ENCODE results near the gene MKLN1. TPM values are rescaled to one million over a fixed set of nuclear protein-coding genes. Genes with fewer than 3 reads are reported as not detected.

MKLN1 gene
- total RNA-seq, 1 experiment from 2014 or later, result 48.5 TPM

GRCh38 chr7:131354390-131354789 is 26.7 kb downstream of the MKLN1 start (continued):
- TF ChIP-seq REST (IDR thresholded peaks at IDR 0.05; ENCODE audit: low read depth) (no peak), RAD21 (IDR thresholded peaks at IDR 0.05; ENCODE audit: low read depth) (no peak)
- TF ChIP-seq, protein P1, sequence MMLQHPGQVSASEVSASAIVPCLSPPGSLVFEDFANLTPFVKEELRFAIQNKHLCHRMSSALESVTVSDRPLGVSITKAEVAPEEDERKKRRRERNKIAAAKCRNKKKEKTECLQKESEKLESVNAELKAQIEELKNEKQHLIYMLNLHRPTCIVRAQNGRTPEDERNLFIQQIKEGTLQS (IDR thresholded peaks at IDR 0.05), result no peak

DNA sequence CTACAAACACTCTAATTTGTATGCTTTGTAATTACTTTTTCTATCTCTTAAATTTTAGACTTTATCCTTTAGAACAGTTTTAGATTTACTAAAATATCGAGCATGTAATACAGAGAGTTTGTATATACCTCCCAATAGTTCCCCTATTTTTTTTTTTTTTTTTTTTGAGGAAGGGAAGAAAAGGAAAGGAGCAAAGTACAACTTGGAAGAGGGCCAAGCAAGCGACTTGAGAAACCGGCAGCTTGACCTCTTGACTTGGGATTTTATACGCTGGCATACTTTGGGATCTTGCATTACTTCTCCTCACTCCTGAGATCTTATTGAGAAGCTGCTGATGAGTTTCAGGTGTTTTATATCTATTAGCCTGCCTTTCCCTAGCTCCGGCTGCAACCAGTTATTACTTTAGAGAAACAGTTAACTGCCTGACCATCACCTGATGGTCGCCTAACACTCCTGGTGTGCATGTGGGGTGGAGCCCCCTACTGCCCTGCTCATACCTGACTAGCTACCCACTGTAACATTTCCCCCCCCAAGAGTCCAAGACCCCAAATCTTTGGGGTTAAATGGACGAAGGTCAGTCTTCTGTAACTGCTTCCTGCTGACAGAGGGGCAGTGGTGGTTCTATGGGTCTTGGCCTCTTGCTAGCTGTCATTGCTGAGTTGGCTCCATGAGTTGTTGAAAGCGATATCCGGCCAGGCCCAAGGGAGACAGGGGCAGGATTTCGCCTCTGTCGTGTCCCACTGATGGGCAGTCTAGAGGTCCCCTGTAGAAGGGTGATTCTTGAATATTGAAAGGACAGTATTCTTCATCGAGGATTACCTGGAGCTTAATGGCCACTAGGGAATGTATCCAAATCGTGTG is 28.5 kb downstream of the MKLN1 start:
- ATAC-seq, result no peak

More for the DNA sequence above, 28.5 kb downstream of the MKLN1 start:
- Histone ChIP-seq H4K20me1 (ENCODE audit: insufficient read depth) (peaks cover 21% of the 10 kb centered on the region; the same call in 1 of the 2 replicates), H2AFZ (ENCODE audit: low read depth, low read length, poor library complexity, severe bottlenecking) (no peak overlapping the region), H3K4me3 (replicated peaks in 1 of 2; ENCODE audit: low read depth in 1 of 2, low read length in 2 of 2) (no peak overlapping the region), H3K9me3 (ENCODE audit: control insufficient read depth in 1 of 2, insufficient read depth in 1 of 2, low read depth in 1 of 2, low read length in 2 of 2) (no peaks in the 10 kb centered on the region), H3K4me2 (ENCODE audit: low read length) (no peak overlapping the region), H3K9me2 (ENCODE audit: insufficient read depth) (no peaks in the 10 kb centered on the region), H3K4me1 (ENCODE audit: control insufficient read depth in 1 of 2, insufficient read depth in 2 of 2, low read length in 2 of 2) (no peaks in the 10 kb centered on the region), H3K27me3 (ENCODE audit: insufficient read depth, low read length) (no peaks in the 10 kb centered on the region), H3K9ac (ENCODE audit: low read length) (no peak overlapping the region), H3K36me3 (ENCODE audit: control insufficient read depth in 1 of 2, insufficient read depth in 2 of 2, low read length in 2 of 2) (no peaks in the 10 kb centered on the region), H3K27ac (ENCODE audit: low read depth, low read length) (no peak overlapping the region), H3K79me2 (ENCODE audit: insufficient read depth, low read length) (peaks cover 100% of the 10 kb centered on the region)
- ChIA-PET RAD21 (ENCODE audit: low non-redundant PET in 1 of 2, low total read pairs in 2 of 2, uncharacterized antibody in 2 of 2, unreplicated experiment in 2 of 2) (no interaction called here), CTCF (no interaction called here), POLR2A (no interaction called here)
- no peak for DNase-seq (ENCODE audit: low read depth, low spot score)
- intact Hi-C loops (cut with micrococcal nuclease), result no loop called here
- TF ChIP-seq EGR1 (IDR thresholded peaks at IDR 0.05; ENCODE audit: low read depth), result no peak
- no peak for TF ChIP-seq ELF1 (IDR thresholded peaks at IDR 0.05; ENCODE audit: borderline replicate concordance, low read depth)
- TF ChIP-seq ZNF274 (IDR thresholded peaks at IDR 0.05; ENCODE audit: low read depth, low read length), result no peak
- no peak for TF ChIP-seq CBX3 (IDR thresholded peaks at IDR 0.05; ENCODE audit: low read depth)
- no peak for TF ChIP-seq CEBPB (IDR thresholded peaks at IDR 0.05; ENCODE audit: low read depth)
- no peak for TF ChIP-seq ZBTB33 (IDR thresholded peaks at IDR 0.05; ENCODE audit: extremely low read depth, insufficient replicate concordance, low read length)
- TF ChIP-seq FOSL1 (IDR thresholded peaks at IDR 0.05; ENCODE audit: low read depth), result no peak
- TF ChIP-seq SIN3A (IDR thresholded peaks at IDR 0.05; ENCODE audit: low read depth), result no peak
- no peak for TF ChIP-seq POLR2AphosphoS5 (IDR thresholded peaks at IDR 0.05; ENCODE audit: low read depth, low read length)
- TF ChIP-seq POLR2A (IDR thresholded peaks at IDR 0.05; ENCODE audit: borderline replicate concordance, extremely low read depth, insufficient read depth, insufficient read length), result no peak
- TF ChIP-seq RAD21 (IDR thresholded peaks at IDR 0.05; ENCODE audit: low read depth), result no peak
- no peak for TF ChIP-seq SRF (IDR thresholded peaks at IDR 0.05; ENCODE audit: low read depth)
- TF ChIP-seq JUND (IDR thresholded peaks at IDR 0.05), result no peak
- TF ChIP-seq EZH2 (IDR thresholded peaks at IDR 0.05), result no peak
- no TSS peak for BruUV-seq (replicated peaks)

Data from HCT116 (cell line).